Tibial nerve (tissue), 4 donors: Measurements from ENCODE around the gene TSPAN3. TPM values are rescaled to one million over a fixed set of nuclear protein-coding genes. Genes with fewer than 3 reads are reported as not detected.

Experiments
- DNase-seq, 2 donors: peaks; one replicate each; pipeline ENCODE4 v3.0.0-alpha.2; 2019; ENCODE audit warnings: low spot score in 2 of 2
- H3K27ac ChIP-seq, 4 donors: fragments of 200-600 bp; sonication (generic) in 3 of 4; one replicate each; pipeline ENCODE4 v1.5.1; 2017 to 2019; ENCODE audit warnings: mild to moderate bottlenecking in 1 of 4
- H3K27me3 ChIP-seq, 2 donors: fragments of 200-600 bp; sonication (generic) in 1 of 2; one replicate each; pipeline versions ENCODE4 v1.5.1 to v1.6.0; 2017 to 2019
- H3K36me3 ChIP-seq, 3 donors: fragments of 200-600 bp; sonication (generic); one replicate each; pipeline ENCODE4 v1.5.1; 2018 to 2019
- H3K4me1 ChIP-seq, 4 donors: fragments of 200-600 bp; sonication (generic) in 3 of 4; one replicate each; pipeline ENCODE4 v1.5.1; 2017 to 2019
- H3K4me3 ChIP-seq, 4 donors: fragments of 200-600 bp; sonication (generic) in 3 of 4; one replicate each; pipeline ENCODE4 v1.5.1; 2017 to 2019; ENCODE audit warnings: mild to moderate bottlenecking in 1 of 4, moderate library complexity in 1 of 4
- H3K9me3 ChIP-seq, 4 donors: fragments of 200-600 bp; sonication (generic) in 3 of 4; one replicate each; pipeline ENCODE4 v1.5.1; 2017 to 2019
- EP300 ChIP-seq, 2 donors: sonication (generic); formaldehyde crosslinking; IDR thresholded peaks; one replicate each; pipeline ENCODE4 v1.6.1; 2017; ENCODE audit warnings: antibody characterized with exemption in 2 of 2, mild to moderate bottlenecking in 1 of 2
- POLR2A ChIP-seq, 2 donors: fragments of 450-650 bp; IDR thresholded peaks; one replicate each; pipeline ENCODE4 v1.6.1; 2017; ENCODE audit warnings: antibody characterized with exemption in 2 of 2, mild to moderate bottlenecking in 2 of 2, moderate library complexity in 2 of 2
- WGBS, 2 donors: methylation state at CpG; one replicate each; pipeline ENCODE4 v1.1.5; 2018; 5-methylcytosine and 5-hydroxymethylcytosine counted together
- total RNA-seq, 4 donors: library from RNA; depleted of rRNA; stranded (reverse); fragments of >200 nt; gene quantifications; one replicate each; pipeline ENCODE4 v1.1.0, GENCODE V29; 2016
- TF ChIP-seq, protein P1 (sequence below), 5 experiments: fragments of 200-600 bp in 3 of 5; fragments of 450-650 bp in 2 of 5; sonication (generic) in 3 of 5; IDR thresholded peaks; one replicate each; pipeline ENCODE4 v1.5.1; 2016 to 2019; ENCODE audit warnings: antibody characterized with exemption in 5 of 5, mild to moderate bottlenecking in 3 of 5, moderate library complexity in 2 of 5

The TSPAN3 gene
- total RNA-seq, 4 donors from 2014 or later = 155 to 229 (median 203) TPM

DNA sequence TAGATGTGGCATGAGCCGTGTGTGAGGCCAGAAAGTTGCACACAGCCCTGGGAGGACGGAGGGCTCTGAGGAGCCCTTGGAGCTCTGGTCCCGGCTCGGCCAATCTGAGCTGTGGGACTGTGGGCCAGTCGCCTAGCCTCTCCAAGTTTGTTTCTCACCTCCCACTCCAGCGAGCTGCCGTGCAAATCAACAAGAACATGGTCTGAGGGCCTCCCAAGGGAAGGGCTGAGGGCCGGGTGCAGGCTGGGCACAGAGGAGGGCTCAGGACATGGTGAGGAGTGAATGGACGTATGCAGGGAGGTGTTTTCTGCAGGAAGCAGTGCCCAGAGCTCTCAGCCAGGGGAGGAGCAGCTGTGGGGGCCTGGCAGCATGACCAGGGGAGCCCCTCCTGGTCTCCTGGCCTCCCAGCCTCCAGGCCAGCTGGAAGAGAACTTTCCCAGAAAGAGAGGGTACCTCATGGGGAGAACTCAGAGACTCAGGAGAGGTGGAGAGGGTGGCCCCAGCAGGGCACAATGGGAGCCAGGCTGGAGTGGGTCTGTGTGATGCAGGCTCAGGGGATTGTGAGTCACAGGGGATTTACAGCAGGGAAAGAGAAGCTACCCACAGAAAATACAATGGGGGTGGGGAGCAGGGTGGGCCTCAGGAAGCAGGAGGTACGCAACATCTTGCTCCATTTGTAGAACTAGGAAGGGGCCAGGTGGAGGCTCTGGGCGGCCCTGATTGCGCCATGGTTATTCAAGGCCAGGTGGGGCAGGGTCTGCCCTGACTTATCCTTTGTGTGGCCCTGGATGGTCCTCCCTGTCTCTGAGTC is 51.2 kb downstream of the TSPAN3 start:
- 68 to 77% methylated on average over 8 to 11 of the region's 12 CpGs for WGBS, 2 donors
- DNase-seq = no peak

DNA sequence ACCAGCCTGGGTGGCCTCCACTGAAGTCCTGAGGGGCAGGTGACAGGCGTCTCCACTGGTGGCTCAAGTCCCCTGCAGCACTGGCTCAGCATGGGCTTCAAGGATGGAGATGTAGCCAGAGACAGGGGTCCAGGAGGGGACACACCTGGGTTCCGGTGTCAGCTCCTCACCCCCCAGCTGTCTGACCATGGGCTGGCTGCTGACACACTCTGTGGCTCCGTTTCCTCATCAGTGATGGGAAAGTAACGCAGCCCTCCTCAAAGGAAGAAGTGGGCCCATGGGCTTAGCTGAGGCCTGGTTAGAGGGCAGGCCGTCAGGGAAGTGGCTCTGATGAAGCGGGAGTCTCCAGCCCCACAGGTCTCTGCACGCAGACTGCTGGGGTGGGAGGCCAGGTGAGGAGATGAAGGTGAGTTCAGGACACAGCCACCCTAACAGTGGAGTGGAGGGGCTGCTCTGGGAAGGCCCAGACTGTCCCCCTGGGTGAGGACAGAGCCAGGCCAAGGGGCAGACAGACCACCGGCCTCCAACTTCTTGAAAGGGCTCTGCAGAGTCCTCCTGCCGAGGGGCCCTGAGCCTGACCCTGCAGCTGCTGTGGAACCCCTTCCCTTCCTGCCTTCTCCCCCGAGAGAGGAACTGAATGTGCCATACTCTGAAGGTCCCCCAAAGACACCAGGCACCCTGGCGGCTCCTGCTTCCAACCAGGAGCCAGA is 52.0 kb downstream of the TSPAN3 start:
- H3K4me3 ChIP-seq = no peak overlapping the region
- no peaks in the 10 kb centered on the region for H3K36me3 ChIP-seq
- TF ChIP-seq, protein P1, sequence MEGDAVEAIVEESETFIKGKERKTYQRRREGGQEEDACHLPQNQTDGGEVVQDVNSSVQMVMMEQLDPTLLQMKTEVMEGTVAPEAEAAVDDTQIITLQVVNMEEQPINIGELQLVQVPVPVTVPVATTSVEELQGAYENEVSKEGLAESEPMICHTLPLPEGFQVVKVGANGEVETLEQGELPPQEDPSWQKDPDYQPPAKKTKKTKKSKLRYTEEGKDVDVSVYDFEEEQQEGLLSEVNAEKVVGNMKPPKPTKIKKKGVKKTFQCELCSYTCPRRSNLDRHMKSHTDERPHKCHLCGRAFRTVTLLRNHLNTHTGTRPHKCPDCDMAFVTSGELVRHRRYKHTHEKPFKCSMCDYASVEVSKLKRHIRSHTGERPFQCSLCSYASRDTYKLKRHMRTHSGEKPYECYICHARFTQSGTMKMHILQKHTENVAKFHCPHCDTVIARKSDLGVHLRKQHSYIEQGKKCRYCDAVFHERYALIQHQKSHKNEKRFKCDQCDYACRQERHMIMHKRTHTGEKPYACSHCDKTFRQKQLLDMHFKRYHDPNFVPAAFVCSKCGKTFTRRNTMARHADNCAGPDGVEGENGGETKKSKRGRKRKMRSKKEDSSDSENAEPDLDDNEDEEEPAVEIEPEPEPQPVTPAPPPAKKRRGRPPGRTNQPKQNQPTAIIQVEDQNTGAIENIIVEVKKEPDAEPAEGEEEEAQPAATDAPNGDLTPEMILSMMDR (IDR thresholded peaks at IDR 0.05) = no peak
- TF ChIP-seq EP300 (IDR thresholded peaks at IDR 0.05) = no peak
- TF ChIP-seq POLR2A (IDR thresholded peaks at IDR 0.05) = no peak
- H3K27me3 ChIP-seq = no peaks in the 10 kb centered on the region
- 92 to 93% methylated on average over 11 of the region's 11 CpGs for WGBS, 2 donors
- H3K9me3 ChIP-seq = no peaks in the 10 kb centered on the region
- H3K27ac ChIP-seq = no peak overlapping the region
- no peak for DNase-seq
- peaks cover 0 to 14% (median 9%) of the 10 kb centered on the region in 4 donors for H3K4me1 ChIP-seq

More for the DNA sequence above, 51.2 kb downstream of the TSPAN3 start:
- H3K27ac ChIP-seq = no peak overlapping the region
- no peak overlapping the region for H3K4me3 ChIP-seq
- no peaks in the 10 kb centered on the region for H3K27me3 ChIP-seq
- TF ChIP-seq, protein P1 (IDR thresholded peaks at IDR 0.05) = no peak
- TF ChIP-seq EP300 (IDR thresholded peaks at IDR 0.05) = no peak
- H3K36me3 ChIP-seq = no peaks in the 10 kb centered on the region
- no peaks in the 10 kb centered on the region for H3K9me3 ChIP-seq
- peaks cover 0 to 17% (median 7%) of the 10 kb centered on the region in 4 donors for H3K4me1 ChIP-seq

DNA sequence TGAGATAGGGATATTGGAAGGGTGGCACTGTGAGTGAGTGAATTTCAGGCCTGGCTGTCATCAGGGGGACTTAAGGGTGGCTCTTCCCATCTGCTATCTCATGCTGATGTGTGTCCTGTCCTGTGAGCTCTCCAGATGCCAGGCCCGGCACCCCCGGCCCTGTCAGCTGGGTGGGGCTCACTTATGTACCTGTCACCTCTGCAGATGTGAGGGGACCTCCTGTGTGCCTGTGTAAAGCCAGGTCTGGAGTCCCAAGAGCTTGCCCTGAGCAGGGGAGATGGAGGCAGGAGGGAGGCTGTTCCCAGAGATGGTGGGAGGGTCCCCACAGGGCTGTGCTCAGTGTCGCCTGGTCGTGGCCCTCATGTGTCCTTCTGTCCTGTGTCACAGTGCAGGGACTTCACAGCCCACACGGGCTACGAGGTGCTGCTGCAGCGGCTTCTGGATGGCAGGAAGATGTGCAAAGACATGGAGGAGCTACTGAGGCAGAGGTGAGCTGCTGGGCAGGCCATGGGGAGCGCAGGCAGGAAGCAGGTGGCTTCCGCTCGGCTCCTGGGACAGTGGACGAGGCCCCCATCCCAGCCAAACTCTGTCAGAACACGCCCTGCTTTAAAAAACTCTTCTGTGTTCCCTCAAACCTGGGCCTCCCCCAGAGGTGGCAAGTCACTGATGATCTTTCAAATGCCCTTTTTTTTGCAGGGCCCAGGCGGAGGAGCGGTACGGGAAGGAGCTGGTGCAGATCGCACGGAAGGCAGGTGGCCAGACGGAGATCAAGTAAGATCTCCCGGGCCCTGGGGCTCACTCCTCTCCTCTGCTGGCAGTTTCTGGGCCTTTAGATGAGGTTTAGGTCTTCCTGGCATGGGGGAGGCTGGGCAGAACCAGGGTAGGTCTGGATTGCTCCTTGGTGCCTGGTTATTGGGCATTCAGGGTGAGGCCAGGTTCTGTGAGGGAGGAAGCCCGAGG is 52.9 kb downstream of the TSPAN3 start:
- Histone ChIP-seq H3K27ac (no peak overlapping the region), H3K36me3 (no peaks in the 10 kb centered on the region), H3K9me3 (no peaks in the 10 kb centered on the region), H3K4me3 (no peak overlapping the region), H3K27me3 (no peaks in the 10 kb centered on the region), H3K4me1 (peaks cover 0 to 14% (median 9%) of the 10 kb centered on the region in 4 donors)
- TF ChIP-seq POLR2A (IDR thresholded peaks at IDR 0.05) = no peak
- TF ChIP-seq, protein P1 (IDR thresholded peaks at IDR 0.05) = no peak
- TF ChIP-seq EP300 (IDR thresholded peaks at IDR 0.05) = no peak
- DNase-seq = no peak
- WGBS, 2 donors = 91% methylated on average over 18 to 20 of the region's 20 CpGs

DNA sequence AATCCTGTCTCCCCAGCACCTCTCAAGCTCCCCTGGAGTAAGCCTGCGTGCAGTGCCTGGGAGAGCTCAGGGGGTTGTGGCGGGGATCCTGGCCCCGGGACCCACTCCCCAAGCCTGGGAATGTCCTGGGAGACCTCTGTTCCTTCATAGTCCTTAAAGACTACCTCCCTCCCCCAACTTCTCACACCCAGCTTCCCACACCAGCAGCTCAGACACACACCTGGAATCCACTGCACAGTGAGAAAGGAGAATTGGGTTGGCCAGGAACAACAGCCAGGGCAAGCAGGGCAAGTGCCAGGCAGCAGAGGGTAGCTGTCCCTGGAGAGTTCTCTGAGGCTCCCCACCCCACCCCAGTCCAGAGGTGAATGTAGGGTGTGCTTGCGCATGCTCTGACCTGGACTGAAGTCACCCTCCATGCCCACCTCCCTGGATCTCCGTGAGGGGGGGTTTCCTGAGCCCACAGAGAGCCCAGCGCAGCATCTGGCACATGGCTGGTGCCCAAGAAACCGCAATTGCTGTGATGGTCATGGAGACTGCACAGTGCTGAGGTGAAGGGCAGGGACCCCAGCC is 53.7 kb downstream of the TSPAN3 start:
- WGBS, 2 donors = 85 to 89% methylated on average over 4 to 7 of the region's 7 CpGs
- DNase-seq = no peak
- no peaks in the 10 kb centered on the region for H3K36me3 ChIP-seq
- H3K27ac ChIP-seq = no peak overlapping the region
- TF ChIP-seq POLR2A (IDR thresholded peaks at IDR 0.05) = no peak
- TF ChIP-seq, protein P1 (IDR thresholded peaks at IDR 0.05) = no peak
- no peak for TF ChIP-seq EP300 (IDR thresholded peaks at IDR 0.05)
- H3K9me3 ChIP-seq = no peaks in the 10 kb centered on the region
- peaks cover 0 to 14% (median 9%) of the 10 kb centered on the region in 4 donors for H3K4me1 ChIP-seq
- no peaks in the 10 kb centered on the region for H3K27me3 ChIP-seq
- H3K4me3 ChIP-seq = no peak overlapping the region
